Activated CD8-positive, alpha-beta memory T cell treated with anti-CD3 and anti-CD28 coated beads for 48 hours (primary cell): ENCODE results near the gene PSMD4.
"Not testable (repeated sequence)": the region's sequence is repeated elsewhere in the genome, so short reads cannot be mapped to it uniquely, and the experiment has no call there.

Experiments used
- DNase-seq, 3 experiments: peaks; one replicate each; pipeline ENCODE4 v3.0.0-alpha.2; 2020; ENCODE audit warnings: low read depth in 2 of 3, low spot score in 2 of 3

PSMD4 gene

DNA sequence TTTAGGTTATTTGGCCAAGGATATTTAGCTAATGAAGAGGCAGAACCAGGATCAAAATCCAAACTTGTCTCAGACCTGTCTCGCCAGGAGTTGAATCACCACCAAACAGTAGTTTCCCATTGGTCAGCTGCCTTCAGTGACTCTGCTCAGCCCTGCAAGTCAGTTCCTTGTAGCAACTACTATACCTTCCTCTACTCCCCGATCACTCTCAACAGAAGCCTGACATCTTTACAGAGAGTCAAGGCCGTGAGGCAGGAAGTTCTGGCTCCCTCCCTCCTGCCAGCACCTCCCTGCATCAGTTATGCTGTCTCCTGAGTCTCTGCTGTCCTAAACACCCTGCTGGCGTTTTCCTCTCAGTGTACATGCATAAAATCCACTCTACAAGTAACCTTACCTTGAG, 13.2 kb downstream of the PSMD4 start:
- DNase-seq, result no peak

DNA sequence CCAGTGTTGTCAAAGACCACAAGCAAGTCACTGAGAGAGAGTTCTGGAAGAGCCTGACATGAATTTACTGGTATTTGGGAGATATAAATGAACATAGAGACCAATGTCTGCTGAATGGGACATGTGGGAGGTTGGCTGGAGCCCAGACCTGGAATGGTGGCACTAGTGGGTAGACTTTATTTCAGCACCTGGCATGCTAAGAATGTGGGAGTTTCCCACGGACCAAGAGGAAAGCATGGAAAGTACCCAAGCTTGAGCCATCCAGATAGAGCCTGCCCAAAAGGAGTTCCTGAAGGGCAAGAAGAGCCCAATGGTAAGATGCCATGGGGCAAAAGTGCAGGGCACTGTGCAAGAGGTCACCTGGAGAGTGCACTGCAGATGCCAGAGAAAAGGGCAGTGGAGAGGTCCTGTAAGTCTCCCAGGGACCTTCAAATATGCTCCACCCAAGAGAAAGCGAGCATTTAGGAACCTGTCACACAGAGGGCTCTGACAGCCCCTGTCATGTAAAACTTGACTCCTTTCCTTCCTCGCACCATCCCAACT, 19.5 kb downstream of the PSMD4 start:
- DNase-seq, result no peak

DNA sequence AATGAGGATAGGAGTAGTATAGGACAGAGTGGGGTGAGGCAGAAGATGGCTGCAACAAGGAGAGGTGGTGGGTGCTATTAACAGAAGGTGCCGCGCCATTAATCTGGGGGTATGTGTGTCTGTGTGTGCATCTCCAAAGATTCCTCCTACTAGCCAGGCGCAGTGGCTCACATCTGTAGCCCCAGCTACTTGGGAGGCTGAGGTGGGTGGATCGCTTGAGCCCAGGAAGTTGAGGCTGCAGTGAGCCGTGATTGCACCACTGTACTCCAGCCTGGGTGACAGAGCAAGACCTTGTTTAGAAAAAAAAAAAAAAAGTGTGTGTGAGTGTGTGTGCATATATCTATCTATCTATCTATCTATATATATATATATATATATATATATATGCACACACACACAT, 20.8 kb downstream of the PSMD4 start:
- not testable (repeated sequence) for DNase-seq

DNA sequence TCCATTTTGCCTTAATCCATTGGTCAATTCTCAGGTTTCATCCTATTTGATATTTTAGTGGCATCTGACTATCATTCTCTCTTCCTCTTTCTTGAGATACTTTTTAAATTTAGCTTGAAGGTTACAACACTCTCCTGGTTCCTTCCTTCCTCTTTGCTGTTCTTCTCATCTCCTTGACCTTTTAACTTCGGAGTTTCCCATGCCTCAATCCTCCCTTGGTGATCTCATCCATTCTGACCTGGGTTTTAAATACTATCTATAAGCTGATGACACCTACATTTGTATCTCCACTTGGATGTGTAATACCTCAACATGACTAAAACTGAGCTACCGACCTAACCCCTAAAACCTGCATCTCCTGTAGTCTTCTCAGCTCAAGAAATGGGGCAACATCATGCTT, 22.7 kb downstream of the PSMD4 start:
- no peak for DNase-seq

DNA sequence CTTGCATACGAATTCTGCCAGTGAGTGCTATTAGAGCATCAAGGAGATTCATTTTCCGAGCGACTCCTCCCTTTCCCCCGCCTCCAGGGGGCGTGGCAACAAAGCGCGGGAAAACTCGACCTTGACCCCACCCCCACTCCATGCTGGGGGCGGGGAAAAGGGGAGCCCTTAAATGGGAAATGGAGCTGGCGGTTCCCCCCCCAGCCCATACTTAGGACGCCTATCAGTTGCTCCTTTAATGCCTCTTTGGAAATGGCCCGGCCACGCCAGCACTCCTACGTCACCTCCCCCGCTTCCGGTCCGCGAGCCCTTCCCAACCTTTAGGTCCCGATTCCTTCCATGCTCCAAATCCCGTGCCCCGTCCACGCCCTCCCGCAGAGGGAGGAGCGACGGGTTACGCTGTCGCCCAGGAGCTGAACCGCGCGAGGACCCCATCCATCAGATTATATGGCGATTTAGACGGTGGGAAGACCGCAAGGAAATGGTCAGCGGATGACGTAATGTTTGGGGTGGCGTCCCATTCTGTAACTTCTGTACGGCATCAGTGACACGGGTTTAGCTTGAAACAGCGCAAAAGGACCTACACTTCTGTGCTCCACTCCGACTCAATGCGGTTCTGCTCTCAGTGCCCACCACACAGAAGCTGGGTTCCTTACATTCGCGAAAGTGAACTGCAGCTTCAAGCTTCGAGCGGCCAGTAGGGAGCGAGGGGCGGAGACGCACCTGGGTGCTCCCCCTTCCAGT, 26.9 kb downstream of the PSMD4 start:
- peak; percentile 97 to 98 (median 98) for DNase-seq

DNA sequence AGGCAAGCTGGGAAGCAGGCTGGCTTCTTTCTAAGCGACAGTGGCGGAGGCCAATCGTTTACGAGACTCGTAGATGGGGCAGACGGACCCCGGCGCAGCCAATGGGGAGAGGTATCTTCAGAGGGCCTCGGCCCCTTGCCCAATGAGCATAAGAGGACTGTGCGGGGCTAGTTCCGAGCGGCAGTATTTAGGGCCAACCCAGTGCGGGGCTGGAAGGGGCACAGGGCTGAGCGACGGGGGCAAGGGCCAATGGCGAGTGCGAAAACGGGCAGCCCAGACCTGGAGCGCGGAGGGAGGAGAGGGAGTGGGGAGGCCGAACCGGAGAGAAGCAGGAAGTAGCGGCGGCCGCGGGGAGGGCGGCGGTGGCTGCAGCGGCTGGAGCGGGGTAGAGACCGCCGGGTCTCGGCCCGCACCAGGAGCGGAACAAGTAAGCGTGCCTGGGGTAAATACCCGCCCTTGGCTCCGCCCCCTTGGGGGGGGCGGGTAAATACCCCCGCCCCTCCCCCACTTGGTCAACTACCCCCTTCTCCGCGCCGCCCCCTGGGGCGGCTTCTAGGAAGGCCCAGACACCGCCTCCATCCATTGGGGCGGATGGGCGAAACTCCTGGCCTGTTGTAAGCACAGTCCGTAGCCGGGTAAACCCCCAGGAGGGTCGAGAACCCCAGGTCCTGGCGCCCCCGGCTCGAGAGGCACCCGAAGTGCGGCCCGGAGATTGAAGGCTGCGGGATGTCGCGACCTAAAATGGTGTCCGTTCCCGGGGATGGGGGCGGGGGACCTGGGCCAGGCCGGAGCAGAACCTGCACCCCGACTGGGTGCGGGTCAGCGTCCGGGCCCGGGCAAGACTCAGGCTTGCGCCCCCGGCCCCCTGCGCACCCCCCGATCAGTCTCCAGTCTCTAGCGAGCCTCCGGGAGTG, 27.7 kb downstream of the PSMD4 start, which contains the start of gene ZNF687:
TSS of gene ZNF687 (plus strand) at position 331 of the 914 bp plus-strand sequence. CDS start 3,993 bp downstream, outside the sequence.
- peak; percentile 91 to 96 (median 95) for DNase-seq

DNA sequence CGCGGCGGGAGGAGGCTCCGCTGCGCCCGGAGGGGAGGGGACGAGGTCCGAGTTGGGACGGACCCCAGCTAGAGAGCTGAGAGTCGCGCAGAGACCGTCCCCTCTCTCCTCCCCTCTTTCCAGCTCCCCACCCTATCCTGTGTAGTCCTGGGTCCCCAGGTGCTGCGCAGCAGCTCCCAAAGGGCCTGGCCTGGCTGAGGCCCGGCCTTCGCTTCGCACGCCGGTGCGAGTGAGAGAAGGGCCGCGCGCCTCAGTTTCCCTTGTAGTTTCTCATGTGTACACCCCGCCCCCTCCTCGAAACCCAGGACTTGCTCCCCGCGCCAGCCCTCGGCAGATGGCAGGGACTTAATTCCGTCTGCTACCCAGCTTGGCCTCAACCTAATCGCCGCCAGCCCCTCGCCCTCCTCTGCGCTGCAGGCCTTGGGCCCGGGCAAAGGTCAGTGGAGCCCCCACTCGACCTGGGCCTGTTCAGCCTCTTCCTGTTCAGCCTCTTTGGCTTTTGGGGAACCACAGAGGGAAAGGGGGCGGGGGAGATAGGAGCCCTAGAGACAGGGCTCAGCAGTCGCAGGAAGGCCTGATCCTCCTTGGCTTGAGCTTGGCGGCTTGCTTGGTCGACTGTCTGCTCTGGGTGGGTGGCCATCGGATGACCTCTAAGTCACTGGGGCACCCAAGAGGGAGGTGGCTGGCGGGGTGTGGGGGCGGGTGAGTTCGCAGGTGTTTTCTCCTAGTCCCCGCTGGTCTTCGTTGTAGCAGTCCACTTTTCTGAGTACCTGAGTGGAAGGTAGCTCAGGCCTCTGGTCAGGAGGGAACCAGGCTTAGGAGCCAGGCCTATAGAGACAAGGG, 28.6 kb downstream of the PSMD4 start:
- DNase-seq, result no peak

DNA sequence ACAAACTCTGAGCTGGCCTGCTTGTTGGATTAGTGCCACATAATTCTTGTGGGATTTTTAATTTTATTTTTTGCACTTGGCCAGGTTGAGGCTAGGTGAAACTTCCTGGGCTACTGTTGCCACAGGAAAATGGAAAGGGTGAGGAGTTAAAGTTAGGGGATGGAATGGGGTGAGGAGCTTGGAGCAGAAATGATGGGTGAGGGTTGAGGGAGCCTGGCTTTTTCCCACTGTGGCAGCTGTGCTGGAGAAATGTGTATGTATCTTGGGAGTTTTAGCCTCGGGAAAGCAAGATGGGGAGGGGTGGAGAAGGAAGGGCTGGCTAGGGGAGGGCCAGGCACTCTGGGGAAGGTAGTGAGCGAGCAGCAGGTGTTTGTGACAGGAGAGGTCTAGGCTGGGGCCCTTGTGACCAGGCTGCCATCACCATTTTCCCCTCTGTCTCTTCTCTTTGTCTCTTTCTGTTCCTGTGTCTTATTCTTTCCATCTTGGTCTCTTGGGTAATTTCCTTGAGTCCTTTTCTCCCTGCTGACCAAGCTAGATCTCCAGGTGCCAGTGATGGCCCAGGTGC, 29.6 kb downstream of the PSMD4 start:
- DNase-seq, result no peak

DNA sequence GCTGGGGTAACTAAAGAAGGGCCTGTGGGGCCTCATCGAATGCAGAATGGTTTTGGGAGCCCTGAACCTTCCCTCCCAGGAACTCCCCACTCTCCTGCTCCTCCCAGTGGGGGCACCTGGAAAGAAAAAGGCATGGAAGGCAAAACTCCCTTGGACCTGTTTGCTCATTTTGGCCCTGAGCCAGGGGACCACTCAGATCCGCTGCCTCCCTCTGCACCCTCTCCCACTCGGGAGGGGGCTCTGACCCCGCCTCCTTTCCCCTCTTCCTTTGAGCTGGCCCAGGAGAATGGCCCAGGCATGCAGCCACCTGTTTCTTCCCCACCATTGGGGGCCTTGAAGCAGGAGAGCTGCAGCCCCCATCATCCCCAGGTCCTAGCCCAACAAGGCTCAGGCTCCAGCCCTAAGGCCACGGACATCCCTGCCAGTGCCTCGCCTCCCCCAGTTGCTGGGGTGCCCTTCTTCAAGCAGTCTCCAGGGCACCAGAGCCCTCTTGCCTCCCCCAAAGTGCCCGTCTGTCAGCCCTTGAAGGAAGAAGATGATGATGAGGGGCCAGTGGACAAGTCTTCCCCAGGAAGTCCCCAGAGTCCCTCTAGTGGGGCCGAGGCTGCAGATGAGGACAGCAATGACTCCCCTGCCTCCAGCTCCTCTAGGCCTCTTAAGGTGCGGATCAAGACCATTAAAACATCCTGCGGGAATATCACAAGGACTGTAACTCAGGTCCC, 32.2 kb downstream of the PSMD4 start:
- no peak for DNase-seq

DNA sequence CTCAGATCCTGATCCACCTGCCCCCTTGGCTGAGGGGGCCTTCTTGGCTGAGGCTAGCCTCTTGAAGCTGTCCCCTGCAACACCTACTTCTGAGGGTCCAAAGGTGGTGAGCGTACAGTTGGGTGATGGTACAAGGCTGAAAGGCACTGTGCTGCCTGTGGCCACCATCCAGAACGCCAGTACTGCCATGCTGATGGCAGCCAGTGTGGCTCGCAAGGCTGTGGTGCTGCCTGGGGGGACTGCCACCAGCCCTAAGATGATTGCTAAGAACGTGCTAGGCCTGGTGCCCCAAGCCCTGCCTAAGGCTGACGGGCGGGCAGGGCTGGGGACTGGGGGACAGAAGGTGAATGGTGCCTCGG, 32.8 kb downstream of the PSMD4 start:
- DNase-seq, result no peak

DNA sequence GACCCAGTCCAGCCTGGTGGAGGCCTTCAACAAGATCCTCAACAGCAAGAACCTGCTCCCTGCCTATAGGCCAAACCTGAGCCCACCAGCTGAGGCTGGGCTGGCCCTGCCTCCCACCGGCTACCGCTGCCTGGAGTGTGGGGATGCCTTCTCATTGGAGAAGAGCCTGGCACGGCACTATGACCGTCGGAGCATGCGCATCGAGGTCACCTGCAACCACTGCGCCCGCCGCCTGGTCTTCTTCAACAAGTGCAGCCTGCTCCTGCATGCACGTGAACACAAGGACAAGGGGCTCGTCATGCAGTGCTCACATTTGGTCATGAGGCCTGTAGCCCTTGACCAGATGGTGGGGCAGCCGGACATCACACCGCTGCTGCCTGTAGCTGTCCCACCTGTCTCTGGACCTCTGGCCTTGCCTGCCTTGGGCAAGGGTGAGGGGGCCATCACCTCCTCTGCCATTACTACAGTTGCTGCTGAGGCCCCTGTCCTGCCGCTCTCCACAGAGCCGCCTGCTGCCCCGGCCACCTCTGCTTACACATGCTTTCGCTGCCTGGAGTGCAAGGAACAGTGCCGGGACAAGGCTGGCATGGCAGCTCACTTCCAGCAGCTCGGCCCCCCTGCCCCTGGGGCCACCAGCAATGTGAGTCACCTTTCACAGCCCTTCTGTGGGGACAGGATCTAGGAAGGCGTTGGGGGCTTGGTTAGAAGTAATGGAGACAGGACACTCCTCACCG, 33.4 kb downstream of the PSMD4 start:
- no peak for DNase-seq

DNA sequence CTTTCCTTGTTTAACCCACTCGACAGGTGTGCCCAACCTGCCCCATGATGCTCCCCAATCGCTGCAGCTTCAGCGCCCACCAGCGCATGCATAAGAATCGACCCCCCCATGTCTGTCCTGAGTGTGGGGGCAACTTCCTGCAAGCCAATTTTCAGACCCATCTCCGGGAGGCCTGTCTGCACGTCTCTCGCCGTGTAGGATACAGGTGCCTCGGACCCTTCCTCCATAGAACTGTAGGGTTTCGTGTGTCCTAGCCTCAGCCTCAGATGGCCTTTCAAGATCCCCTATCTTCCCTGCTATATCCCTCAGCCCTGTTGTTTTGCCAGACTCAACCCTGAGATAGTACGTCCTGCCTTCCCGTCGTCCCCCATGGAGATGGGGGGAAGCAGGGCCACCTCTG, 34.0 kb downstream of the PSMD4 start:
- no peak for DNase-seq

DNA sequence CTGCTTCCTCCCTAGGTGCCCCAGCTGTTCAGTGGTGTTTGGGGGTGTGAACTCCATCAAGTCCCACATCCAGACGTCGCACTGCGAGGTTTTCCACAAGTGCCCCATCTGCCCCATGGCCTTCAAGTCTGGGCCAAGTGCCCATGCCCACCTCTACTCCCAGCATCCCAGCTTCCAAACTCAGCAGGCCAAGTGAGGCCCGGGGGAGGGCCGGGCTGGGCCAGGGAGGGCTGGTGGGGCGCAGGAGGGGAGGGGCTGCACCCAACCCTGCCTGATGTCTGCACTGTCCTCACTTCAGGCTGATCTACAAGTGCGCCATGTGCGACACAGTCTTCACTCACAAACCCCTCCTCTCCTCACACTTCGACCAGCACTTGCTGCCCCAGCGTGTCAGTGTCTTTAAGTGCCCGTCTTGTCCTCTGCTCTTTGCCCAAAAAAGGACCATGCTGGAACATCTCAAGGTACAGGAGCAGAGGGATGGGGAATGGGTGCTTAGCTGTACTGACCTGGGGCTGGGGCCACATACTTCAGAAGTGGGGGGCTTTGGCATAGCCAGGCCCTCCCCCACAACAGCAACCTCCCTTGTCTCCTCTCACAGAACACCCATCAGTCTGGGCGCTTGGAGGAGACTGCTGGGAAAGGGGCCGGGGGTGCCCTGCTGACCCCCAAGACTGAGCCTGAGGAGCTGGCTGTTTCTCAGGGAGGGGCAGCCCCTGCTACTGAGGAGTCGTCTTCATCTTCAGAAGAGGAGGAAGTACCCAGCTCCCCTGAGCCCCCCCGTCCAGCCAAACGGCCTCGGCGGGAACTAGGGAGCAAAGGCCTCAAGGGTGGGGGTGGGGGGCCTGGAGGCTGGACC, 34.8 kb downstream of the PSMD4 start:
- DNase-seq, result no peak

DNA sequence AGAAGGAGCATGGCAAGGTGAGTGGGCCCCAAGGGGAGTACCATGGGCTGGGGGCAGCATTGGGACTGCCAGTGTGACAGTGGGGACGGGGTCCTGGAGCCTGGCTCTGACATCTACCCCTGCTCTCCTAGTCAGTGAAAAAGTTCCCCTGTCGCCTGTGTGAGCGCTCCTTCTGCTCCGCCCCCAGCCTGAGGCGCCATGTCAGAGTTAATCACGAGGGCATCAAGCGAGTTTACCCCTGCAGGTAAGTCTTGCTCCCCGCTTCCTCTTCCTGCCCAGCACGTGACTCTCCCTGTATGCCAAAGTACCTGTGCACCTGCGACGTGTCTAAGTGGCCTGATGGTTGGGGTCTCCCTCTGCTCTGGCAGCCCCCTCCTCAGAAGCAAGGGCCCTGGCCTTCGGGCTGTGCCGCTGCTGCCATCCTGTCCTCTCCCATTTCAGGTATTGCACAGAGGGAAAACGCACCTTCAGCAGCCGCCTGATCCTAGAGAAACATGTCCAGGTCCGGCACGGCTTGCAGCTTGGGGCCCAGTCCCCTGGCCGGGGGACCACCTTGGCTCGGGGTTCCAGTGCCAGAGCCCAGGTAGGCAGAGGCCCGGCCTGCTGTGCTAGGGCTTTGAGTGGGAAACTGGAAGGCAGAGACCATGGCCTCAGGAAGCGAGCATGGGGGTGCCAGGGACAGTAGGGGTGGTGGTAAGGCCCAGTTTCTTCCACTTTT, 35.6 kb downstream of the PSMD4 start:
- no peak for DNase-seq

DNA sequence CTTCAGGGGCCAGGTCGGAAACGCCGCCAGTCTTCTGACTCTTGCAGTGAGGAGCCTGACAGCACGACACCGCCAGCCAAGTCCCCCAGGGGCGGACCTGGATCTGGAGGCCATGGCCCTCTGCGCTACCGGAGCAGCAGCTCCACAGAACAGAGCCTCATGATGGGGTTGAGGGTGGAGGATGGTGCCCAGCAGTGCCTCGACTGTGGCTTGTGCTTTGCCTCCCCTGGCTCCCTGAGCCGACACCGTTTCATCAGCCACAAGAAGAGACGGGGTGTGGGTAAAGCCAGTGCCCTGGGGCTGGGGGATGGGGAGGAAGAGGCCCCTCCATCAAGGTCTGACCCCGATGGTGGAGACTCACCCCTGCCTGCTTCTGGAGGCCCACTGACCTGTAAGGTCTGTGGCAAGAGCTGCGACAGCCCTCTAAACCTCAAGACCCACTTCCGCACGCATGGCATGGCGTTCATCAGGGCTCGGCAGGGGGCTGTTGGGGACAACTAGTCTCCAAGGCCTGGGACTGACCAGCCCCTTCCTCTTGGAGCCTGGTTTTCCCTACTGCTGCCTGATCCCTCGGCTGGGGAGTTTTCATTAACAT, 36.3 kb downstream of the PSMD4 start:
- no peak for DNase-seq

DNA sequence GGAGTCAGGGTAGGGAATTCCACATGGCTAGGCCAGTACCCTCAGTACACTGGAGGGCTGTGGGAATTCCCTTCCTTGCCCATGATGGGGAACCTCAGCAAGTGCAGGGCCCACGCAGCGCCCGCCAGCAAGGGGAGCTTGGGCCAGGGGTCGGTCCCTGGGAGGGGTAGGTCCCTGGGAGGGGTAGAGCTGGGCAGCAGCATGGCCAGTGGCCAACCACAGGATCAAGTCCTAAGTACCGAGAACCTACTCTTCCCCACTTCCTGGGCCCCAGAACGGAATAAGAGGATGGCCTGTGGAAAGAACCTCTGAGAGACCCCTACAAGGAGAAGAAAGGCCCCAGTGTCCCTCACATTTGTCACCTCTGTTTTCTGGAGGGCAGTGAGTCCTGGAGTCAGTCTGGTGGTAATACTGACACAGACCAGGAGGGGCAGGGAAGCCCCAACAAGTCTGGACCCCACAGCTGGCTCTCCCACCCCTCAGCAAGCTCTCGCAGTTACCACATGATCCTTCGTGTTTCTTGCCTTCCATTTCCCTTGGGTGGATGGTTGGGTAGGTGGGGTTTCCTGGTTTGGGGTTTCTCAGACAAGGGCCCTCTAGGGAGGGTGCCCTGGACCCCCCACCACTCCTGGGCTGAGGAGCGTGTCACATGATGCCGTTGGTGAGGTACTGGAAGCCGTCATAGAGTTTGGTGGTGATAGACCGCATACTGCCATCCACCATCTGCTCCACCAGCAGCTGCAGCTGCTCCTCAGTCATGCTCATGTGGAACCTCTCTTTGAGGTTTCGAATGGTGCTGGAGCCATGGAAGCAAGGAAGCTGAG, 37.9 kb downstream of the PSMD4 start:
- no peak for DNase-seq

DNA sequence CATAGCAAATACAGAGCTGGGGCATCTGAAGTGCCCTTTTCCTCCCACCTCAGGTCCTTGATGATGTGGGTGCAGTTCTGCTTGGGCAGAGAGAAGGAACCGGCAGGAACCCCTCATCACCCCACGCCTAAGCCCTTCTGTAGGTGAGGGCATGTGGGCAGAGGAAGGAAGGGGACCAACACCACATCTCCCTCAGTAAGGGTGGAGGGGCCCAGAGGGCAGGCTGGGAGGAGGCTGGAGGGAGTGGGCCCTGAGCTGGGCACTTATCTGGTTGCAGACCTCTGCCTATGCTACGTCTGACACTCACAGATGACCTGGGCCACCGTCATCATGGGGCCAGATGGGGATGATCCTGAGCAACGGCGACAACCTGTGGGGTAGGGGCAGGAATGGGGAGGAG, 38.6 kb downstream of the PSMD4 start:
- no peak for DNase-seq
